Parathyroid adenoma (tissue), 2 donors: ENCODE measurements around the gene DOK7.
"Not testable (repeated sequence)": the region's sequence is repeated elsewhere in the genome, so short reads cannot be mapped to it uniquely, and the experiment has no call there.

Source experiments
- H2AFZ ChIP-seq: fragments of 300-600 bp; sonication (generic); one replicate; pipeline ENCODE4 v1.7.0; 2017; ENCODE audit warnings: antibody characterized with exemption, mild to moderate bottlenecking
- H3K27ac ChIP-seq: fragments of 300-600 bp; sonication (generic); one replicate; pipeline ENCODE4 v1.7.0; 2017
- H3K27me3 ChIP-seq: fragments of 300-600 bp; sonication (generic); one replicate; pipeline ENCODE4 v1.7.0; 2017; ENCODE audit warnings: low read length; ENCODE audit not compliant: control insufficient read depth, insufficient read depth
- H3K36me3 ChIP-seq: fragments of 300-600 bp; sonication (generic); one replicate; pipeline ENCODE4 v1.7.0; 2017; ENCODE audit warnings: low read length; ENCODE audit not compliant: control insufficient read depth, insufficient read depth
- H3K4me1 ChIP-seq: fragments of 300-600 bp; sonication (generic); one replicate; pipeline ENCODE4 v1.7.0; 2017; ENCODE audit warnings: control low read depth
- H3K4me2 ChIP-seq: fragments of 300-600 bp; sonication (generic); one replicate; pipeline ENCODE4 v1.7.0; 2017; ENCODE audit warnings: low read length
- H3K4me3 ChIP-seq: fragments of 300-600 bp; sonication (generic); one replicate; pipeline ENCODE4 v1.7.0; 2017; ENCODE audit warnings: low read depth, low read length
- H3K79me2 ChIP-seq: fragments of 300-600 bp; sonication (generic); one replicate; pipeline ENCODE4 v1.7.0; 2017; ENCODE audit warnings: control low read depth
- H3K9ac ChIP-seq: fragments of 300-600 bp; sonication (generic); one replicate; pipeline ENCODE4 v1.7.0; 2017; ENCODE audit warnings: mild to moderate bottlenecking
- H3K9me3 ChIP-seq: fragments of 300-600 bp; sonication (generic); one replicate; pipeline ENCODE4 v1.7.0; 2017; ENCODE audit warnings: low read length; ENCODE audit not compliant: control insufficient read depth
- CTCF ChIP-seq: fragments of 300-600 bp; sonication (generic); IDR thresholded peaks from one replicate; pipeline ENCODE4 v1.7.0; 2017; ENCODE audit warnings: antibody characterized with exemption, mild to moderate bottlenecking
- donor health status: primary hyperparathyroidism.

Gene DOK7

GRCh38 chr4:3510481-3510880, 47.4 kb downstream of the DOK7 start:
- no peaks in the 10 kb centered on the region for H3K9me3 ChIP-seq

GRCh38 chr4:3511187-3511586, 48.1 kb downstream of the DOK7 start:
- no peak overlapping the region for H3K27ac ChIP-seq
- peaks cover 2% of the 10 kb centered on the region for H3K79me2 ChIP-seq
- H3K4me3 ChIP-seq, result no peak overlapping the region
- H3K4me2 ChIP-seq, result no peak overlapping the region
- no peaks in the 10 kb centered on the region for H3K4me1 ChIP-seq
- no peak overlapping the region for H2AFZ ChIP-seq
- no peaks in the 10 kb centered on the region for H3K27me3 ChIP-seq
- no peaks in the 10 kb centered on the region for H3K9me3 ChIP-seq
- no peaks in the 10 kb centered on the region for H3K36me3 ChIP-seq
- no peak overlapping the region for H3K9ac ChIP-seq
- no peak for TF ChIP-seq CTCF

More at GRCh38 chr4:3510481-3510880, 47.4 kb downstream of the DOK7 start:
- Histone ChIP-seq H3K27ac (no peak overlapping the region), H3K4me1 (no peaks in the 10 kb centered on the region), H3K79me2 (peaks cover 2% of the 10 kb centered on the region), H3K36me3 (no peaks in the 10 kb centered on the region), H3K4me2 (no peak overlapping the region), H3K4me3 (no peak overlapping the region), H3K27me3 (no peaks in the 10 kb centered on the region), H2AFZ (no peak overlapping the region), H3K9ac (no peak overlapping the region)
- no peak for TF ChIP-seq CTCF

- not testable (repeated sequence) for H3K4me2 ChIP-seq, H3K27me3 ChIP-seq, H3K4me3 ChIP-seq, H3K36me3 ChIP-seq, H3K79me2 ChIP-seq, H3K4me1 ChIP-seq, H3K27ac ChIP-seq, H3K9ac ChIP-seq, H3K9me3 ChIP-seq, H2AFZ ChIP-seq
These were observed 48.5 kb downstream of the DOK7 start for GRCh38 chr4:3511601-3512000.

GRCh38 chr4:3512279-3512678, 49.2 kb downstream of the DOK7 start:
- no peaks in the 10 kb centered on the region for H3K4me1 ChIP-seq
- no peaks in the 10 kb centered on the region for H3K36me3 ChIP-seq
- no peak overlapping the region for H3K27ac ChIP-seq

GRCh38 chr4:3512719-3513118, 49.6 kb downstream of the DOK7 start:
- no peaks in the 10 kb centered on the region for H3K36me3 ChIP-seq
- H3K9ac ChIP-seq, result no peak overlapping the region
- H3K4me2 ChIP-seq, result no peak overlapping the region
- H3K27ac ChIP-seq, result no peak overlapping the region
- H3K4me3 ChIP-seq, result no peak overlapping the region
- H3K27me3 ChIP-seq, result no peaks in the 10 kb centered on the region
- H3K79me2 ChIP-seq, result no peaks in the 10 kb centered on the region
- TF ChIP-seq CTCF, result no peak
- H3K4me1 ChIP-seq, result no peaks in the 10 kb centered on the region
- H2AFZ ChIP-seq, result no peak overlapping the region
- no peaks in the 10 kb centered on the region for H3K9me3 ChIP-seq

More at GRCh38 chr4:3512279-3512678, 49.2 kb downstream of the DOK7 start:
- H3K4me2 ChIP-seq, result no peak overlapping the region
- H3K9ac ChIP-seq, result no peak overlapping the region
- H2AFZ ChIP-seq, result no peak overlapping the region
- no peaks in the 10 kb centered on the region for H3K9me3 ChIP-seq
- H3K27me3 ChIP-seq, result no peaks in the 10 kb centered on the region
- no peak overlapping the region for H3K4me3 ChIP-seq
- no peak for TF ChIP-seq CTCF
- no peaks in the 10 kb centered on the region for H3K79me2 ChIP-seq
